NCI-H510A treated with DMSO at 0.1 percent for 48 hours (cell line): Measurements from ENCODE around the gene CNIH1.

Experiments
- DNase-seq: peaks from one replicate; lab custom pipeline; 2025; lab: John Stamatoyannopoulos, UW

The CNIH1 gene

GRCh38 chr14:54440873-54441868 lies at the start of gene CNIH1:
CNIH1 (minus strand) TSS chr14:54441374; CDS start chr14:54441327, 47 bp downstream.
- DNase-seq = peak; percentile 93

GRCh38 chr14:54490445-54491175 lies 49.4 kb upstream of the CNIH1 start:
- no peak for DNase-seq

GRCh38 chr14:54489731-54490444 lies 48.7 kb upstream of the CNIH1 start:
- DNase-seq = no peak

DNA sequence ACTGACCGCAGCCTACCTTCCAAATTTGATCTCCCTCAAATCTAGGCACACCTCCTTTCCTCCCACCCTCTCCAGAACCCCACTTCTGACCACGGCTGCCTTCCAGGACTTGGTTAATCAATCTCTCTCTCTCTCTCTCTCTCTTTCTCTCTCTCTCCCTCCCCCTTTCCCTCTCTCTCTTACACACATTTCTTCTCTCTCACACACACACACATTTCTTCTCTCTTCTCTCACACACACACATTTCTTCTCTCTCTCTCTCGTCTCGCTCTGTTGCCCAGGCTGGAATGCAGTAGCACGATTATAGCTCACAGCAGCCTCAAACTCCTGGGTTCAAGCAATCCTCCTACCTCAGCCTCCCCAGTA lies 48.1 kb upstream of the CNIH1 start:
- DNase-seq = no peak

GRCh38 chr14:54488646-54489317 lies 47.6 kb upstream of the CNIH1 start, which contains the start of gene GMFB:
GMFB (minus strand) TSS chr14:54488980; CDS start chr14:54488927, 53 bp downstream.
- peak; percentile 67 for DNase-seq

DNA sequence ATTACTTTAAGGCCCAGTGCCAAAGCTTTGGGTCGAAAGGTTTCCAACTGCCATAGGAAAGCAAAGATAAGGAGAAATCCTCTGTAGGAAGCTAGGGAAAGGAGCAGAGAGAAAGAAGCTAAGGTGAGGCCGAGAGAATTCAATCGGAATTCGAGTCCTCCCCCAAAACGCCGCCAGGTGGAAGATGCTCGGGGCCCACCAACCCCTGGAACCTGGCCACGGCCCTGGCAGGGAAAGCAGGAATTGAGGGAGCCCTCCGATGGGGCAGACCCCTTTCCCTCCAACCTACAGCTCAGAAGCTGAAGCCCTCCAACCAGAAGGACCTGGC lies 47.1 kb upstream of the CNIH1 start:
- DNase-seq = peak; percentile 54

DNA sequence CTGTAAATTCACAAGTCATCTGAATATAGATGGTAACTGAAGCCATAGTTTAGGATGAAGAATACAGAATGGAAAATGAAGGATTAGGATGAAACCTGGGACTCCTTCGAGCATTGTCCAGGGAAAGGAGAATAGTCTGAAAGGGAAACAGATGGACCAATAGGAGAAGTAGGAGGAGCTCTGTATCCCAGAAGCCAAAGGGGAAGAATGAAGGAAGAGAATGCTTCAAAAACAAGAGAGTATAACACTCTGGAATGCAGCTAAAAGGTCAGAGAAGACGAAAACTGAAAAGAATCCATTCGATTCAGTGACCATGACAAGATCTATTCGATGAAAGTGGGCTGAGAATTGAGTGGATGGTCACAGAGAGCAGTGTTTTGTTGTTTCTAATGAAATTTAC lies 46.6 kb upstream of the CNIH1 start:
- peak; percentile 59 for DNase-seq

- DNase-seq = no peak
Observed at GRCh38 chr14:54486685-54487084, 45.5 kb upstream of the CNIH1 start.

DNA sequence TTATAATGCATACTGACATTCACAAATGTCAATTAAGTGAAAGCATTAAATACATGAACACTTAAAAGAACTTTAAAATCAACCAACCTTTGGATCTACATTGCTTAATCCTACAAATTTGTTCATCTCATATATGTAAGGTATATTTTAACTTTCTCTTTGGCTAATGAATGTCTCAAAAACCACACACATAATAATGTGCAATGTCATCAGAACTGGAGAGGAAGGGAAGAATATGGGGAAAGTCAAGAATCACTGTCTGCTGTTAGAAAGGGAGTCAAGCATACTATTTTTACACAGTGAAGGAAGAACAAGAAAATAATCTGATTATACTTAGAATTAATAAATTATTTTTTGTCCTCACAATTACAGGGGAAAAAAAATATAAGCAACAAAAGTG lies 42.7 kb upstream of the CNIH1 start:
- no peak for DNase-seq

- no peak for DNase-seq
Observed at GRCh38 chr14:54483073-54483745, 42.0 kb upstream of the CNIH1 start.

DNA sequence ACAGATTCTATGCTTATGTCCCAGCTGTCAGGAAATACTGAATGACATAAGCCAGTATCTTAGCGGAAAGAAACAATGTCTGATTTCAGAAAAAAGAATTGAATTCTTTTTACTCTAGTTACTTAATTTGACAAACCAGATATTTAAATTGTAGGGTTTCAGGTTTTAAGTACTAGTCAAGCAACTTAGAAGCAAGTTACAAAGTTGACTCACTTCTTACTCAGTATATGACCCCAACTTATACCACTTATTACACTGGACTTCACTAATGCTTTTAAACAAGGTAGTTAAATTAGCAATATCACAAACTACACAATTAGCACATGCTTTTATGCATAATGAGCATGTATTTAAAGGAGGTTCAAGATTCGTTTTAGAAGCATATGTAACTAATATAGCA lies 40.5 kb upstream of the CNIH1 start:
- DNase-seq = no peak

DNA sequence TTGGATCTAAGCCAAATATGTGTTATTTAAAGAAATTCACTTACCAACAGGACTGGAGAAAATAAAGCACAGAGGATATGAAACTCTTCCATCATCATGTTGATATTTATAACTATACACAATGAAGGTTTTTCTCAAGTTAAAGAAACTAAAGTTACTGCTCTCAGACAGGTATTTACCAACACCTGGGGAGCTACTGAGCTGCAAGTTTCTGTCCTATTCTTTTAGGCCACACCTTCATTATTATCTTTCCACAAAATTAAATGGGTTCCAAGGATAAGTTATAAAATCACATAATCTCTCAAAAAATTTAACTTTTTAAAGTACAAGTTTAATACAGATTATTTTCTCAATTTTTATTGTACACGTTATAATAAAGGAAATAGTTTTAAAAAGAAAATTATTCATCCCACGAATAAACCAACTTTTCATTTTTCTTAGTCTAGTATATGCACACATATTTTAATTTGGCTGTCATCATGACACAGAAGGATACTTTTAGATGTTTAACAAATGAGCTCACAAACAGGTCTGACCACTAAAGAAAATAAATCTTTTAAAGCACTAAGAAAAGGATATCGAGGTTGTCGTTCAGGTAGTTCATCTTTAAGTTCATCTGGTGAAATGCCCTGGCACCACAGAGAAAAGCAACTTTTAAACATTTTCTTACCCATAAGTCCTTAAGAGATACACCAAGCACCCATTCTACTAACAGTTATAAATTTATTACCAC lies 39.8 kb upstream of the CNIH1 start:
- no peak for DNase-seq

DNA sequence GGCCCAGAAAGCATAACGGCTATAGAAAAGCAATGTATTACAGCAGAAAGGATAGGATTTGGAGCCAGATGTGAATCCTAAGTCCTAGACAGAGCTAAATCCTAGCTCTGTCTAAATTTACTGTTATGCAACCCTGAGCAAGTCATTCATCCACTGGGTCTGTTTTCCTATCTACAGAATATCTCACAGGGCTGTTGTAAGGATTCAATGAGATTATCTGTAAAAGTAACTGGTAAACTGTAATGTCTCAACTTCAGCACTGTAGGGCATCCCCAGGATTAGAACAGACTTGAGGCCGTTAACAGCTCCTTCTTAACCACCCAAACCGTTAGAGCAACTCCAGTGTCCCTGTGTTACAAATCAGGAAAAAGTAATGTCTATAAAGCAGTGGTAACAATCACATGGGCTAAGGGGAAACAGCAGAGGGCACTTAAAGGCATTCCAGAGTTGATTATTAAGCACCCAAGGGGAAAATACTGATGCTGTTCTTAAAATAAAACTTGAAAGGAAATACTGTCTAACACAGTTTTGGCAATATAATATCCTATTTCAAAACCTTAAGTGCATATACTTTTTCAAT lies 37.6 kb upstream of the CNIH1 start:
- no peak for DNase-seq

DNA sequence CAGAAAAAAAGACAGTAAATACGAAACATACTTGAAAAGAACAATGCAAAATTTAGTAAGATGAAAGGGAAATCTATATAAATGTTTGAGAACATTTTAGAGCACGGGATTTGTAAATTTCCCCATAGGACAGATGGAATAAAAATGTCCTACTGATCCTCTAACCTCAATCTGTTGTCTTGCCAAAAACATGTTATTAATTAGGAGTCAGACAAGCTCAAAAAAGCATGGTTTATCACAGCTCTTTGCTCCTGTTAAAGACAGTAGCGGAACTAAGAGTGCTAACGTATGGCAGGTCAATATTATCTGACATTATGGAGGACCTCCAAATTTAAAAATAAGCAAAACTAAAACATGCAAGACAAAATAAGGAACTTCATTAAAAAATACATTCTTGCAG lies 34.7 kb upstream of the CNIH1 start:
- DNase-seq = no peak

DNA sequence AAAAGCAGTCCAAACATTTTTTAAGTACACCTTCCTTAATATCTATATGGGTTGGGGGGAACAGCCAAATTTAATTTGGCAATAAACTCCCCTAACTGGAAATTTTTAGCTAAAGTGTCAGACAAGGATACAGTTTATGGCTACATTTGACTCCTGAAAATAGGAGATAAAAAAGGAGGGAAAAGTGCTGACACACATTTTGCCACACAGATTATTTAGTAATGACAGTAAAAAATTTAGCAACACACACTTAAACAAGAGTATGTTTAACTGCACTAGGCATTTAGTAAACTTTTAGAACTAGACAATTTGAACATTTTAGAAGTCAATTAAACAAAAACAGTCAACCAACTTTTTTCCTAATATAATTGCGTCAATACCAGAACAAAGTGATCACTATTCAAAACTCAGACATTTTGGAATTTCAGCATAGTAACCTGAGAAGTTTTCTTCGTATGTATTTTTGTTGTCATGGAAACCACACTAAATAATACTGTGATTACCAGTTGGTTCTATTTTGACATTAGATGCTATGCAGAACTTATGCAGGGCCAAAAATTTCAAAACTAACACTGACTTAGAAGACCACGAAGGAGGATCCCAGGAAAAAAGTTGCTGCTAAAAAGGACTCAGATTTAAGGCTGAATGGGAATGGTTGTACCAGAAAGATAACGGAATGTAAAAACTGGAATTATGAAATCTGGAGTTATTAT lies 34.2 kb upstream of the CNIH1 start:
- DNase-seq = no peak

GRCh38 chr14:54474232-54474793 lies 33.1 kb upstream of the CNIH1 start:
- no peak for DNase-seq

DNA sequence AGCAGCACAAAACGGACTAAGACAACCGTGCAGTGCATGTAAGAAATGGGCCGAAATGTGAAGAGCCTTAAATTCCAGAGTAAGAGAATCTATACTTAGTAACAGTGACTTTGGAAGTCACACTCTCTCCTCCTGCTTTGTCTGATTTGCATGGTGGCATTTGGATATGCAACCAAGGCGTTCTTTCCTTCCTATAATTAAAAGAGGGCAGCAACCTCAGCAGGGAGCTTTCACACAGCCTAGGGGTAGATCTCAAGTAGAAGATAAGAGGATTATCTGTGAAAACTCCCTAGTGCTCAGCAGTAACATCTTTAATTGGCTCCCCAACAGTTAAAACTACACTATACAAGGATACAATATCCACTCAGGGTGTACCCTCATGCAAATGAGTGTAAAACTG lies 31.1 kb upstream of the CNIH1 start:
- DNase-seq = no peak

DNA sequence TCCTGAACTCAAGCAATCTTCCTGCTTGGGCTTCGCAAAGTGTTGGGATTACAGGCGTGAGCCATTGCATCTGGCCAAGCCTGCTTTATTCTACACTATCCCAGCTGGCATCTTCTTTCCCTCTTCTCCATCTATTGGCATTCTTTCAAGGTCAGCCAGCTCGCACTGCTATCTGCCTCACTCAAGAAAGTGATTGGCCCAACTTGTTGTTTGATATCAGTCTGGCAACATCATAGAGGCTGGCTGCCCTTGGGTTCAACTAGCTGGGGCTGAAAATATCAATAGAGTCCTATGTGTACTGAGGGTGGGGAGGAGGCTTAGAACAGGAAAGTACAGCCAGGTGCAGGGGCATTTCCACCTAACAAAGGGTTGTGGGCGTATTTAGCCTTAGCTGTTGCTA lies 30.5 kb upstream of the CNIH1 start:
- DNase-seq = no peak

DNA sequence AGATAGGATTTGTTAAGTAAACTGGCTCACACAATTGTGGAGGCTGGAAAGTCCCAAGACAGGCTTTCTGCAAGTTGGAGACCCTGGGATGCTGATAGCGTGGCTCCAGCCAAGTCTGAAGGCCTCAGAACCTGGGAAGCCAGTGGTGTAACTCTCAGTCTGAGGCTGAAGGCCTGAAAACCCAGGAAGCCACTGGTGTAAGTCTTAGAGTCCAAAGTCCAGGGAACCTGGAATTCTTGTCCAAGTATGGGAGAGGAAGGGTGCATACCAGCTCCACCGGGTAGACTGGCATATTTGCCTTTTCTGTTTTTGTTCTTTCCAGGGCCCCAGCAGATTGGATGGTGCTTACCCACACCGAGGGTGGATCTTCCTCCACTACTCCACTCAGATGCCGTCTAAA lies 29.5 kb upstream of the CNIH1 start:
- DNase-seq = no peak
